HG03521 (cell line): ENCODE results near the gene ANAPC1.
A peak's percentile ranks its signal among the peaks of the same experiment; 100 is the strongest.
"Not testable (repeated sequence)": the region's sequence is repeated elsewhere in the genome, so short reads cannot be mapped to it uniquely, and the experiment has no call there.

ENCODE experiments used
- ATAC-seq: cut with Tn5 transposase; IDR thresholded peaks from one replicate; pipeline ENCODE4 v1.9.1; 2021; ENCODE audit warnings: mild to moderate bottlenecking, moderate library complexity; ENCODE audit not compliant: unreplicated experiment

The ANAPC1 gene

GRCh38 chr2:111883661-111884591 lies at the start of gene ANAPC1:
Gene ANAPC1, minus strand, starts transcription at chr2:111884193. Its CDS starts 3,368 bp downstream, at chr2:111880825.
- peak; percentile 78 for ATAC-seq

- no peak for ATAC-seq
These were observed 48.9 kb upstream of the ANAPC1 start for GRCh38 chr2:111932841-111933291.

GRCh38 chr2:111930875-111931274 lies 46.9 kb upstream of the ANAPC1 start:
- ATAC-seq = no peak

GRCh38 chr2:111930409-111930808 lies 46.4 kb upstream of the ANAPC1 start:
- ATAC-seq = no peak

- no peak for ATAC-seq
These were observed 43.7 kb upstream of the ANAPC1 start for GRCh38 chr2:111927723-111928122.

- no peak for ATAC-seq
These were observed 40.7 kb upstream of the ANAPC1 start for GRCh38 chr2:111924617-111925107.

- ATAC-seq = no peak
These were observed 39.3 kb upstream of the ANAPC1 start for GRCh38 chr2:111923276-111923804.

GRCh38 chr2:111919794-111920608 lies 36.0 kb upstream of the ANAPC1 start:
- no peak for ATAC-seq

- no peak for ATAC-seq
These were observed 35.4 kb upstream of the ANAPC1 start for GRCh38 chr2:111919365-111919764.

GRCh38 chr2:111918383-111918806 lies 34.4 kb upstream of the ANAPC1 start:
- no peak for ATAC-seq

GRCh38 chr2:111917106-111917505 lies 33.1 kb upstream of the ANAPC1 start:
- ATAC-seq = no peak

GRCh38 chr2:111912547-111912946 lies 28.6 kb upstream of the ANAPC1 start:
- no peak for ATAC-seq

GRCh38 chr2:111911295-111911977 lies 27.4 kb upstream of the ANAPC1 start:
- ATAC-seq = not testable (repeated sequence)

GRCh38 chr2:111910609-111911277 lies 26.8 kb upstream of the ANAPC1 start:
- no peak for ATAC-seq

GRCh38 chr2:111909997-111910396 lies 26.0 kb upstream of the ANAPC1 start:
- ATAC-seq = not testable (repeated sequence)

GRCh38 chr2:111909079-111909478 lies 25.1 kb upstream of the ANAPC1 start:
- no peak for ATAC-seq

- no peak for ATAC-seq
These were observed 24.6 kb upstream of the ANAPC1 start for GRCh38 chr2:111908578-111908977.

GRCh38 chr2:111905990-111906735 lies 22.2 kb upstream of the ANAPC1 start:
- ATAC-seq = no peak

GRCh38 chr2:111905475-111905869 lies 21.5 kb upstream of the ANAPC1 start:
- ATAC-seq = not testable (repeated sequence)
